ENCODE data around the gene CALCR. TPM values are rescaled to one million over a fixed set of nuclear protein-coding genes. Genes with fewer than 3 reads are reported as not detected.

The CALCR gene
- total and polyA plus RNA-seq, 2 of the 4 experiments (the other 2 are of a cell fraction): not detected

DNA sequence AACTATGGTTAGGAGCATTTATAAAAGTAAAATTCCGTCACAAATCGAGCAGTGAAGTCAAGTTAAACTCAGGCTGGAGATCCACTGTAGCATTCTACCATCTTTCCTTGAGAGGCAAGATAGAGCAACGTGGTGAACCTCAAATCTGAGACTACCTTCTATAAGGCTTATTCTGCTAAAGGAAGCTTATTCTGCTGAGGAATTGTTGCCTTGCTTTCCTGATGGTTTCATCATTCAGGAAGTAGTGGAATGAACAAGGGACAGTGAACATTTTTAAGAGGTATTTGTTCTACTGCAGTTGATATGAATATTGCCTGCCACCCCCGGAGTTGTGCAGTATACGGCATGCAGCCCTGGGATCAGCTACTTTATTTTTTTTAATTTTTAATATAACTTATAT lies 171.6 kb downstream of the CALCR start:
- Histone ChIP-seq H3K56ac (ENCODE audit: extremely low read depth, insufficient read depth, low read length) (no peak overlapping the region), H2BK120ac (ENCODE audit: low read depth, low read length) (no peak overlapping the region), H2BK5ac (ENCODE audit: low read depth, low read length, poor library complexity, severe bottlenecking) (no peak overlapping the region), H2AK5ac (ENCODE audit: low read depth, low read length) (no peak overlapping the region), H3K18ac (ENCODE audit: low read depth, low read length) (no peak overlapping the region), H3K4me2 (ENCODE audit: low read depth, low read length) (no peak overlapping the region), H2BK20ac (ENCODE audit: low read depth, low read length) (no peak overlapping the region), H4K91ac (ENCODE audit: insufficient read depth, low read depth, low read length) (no peak overlapping the region), H3K9ac (ENCODE audit: low read depth, low read length) (no peak overlapping the region), H3K4me3 (ENCODE audit: insufficient read depth, low read depth, low read length) (no peak overlapping the region), H4K20me1 (ENCODE audit: insufficient read depth, low read length) (no peaks in the 10 kb centered on the region), H3K9me3 (ENCODE audit: control insufficient read depth, insufficient read depth, low read length) (no peaks in the 10 kb centered on the region), H3K14ac (replicated peaks; ENCODE audit: low read depth, low read length) (no peak overlapping the region), H3K27ac (ENCODE audit: insufficient read depth, low read length) (no peak overlapping the region), H3K23ac (ENCODE audit: low read depth, low read length) (no peak overlapping the region), H3K36me3 (ENCODE audit: control insufficient read depth, insufficient read depth, low read length) (no peaks in the 10 kb centered on the region), H3K4me1 (ENCODE audit: control insufficient read depth, insufficient read depth, low read length) (no peaks in the 10 kb centered on the region), H4K5ac (ENCODE audit: low read depth, low read length) (no peak overlapping the region), H2AK9ac (replicated peaks; ENCODE audit: low read depth, low read length, poor library complexity) (no peak overlapping the region), H3K79me1 (ENCODE audit: low read depth in 1 of 2, low read length in 2 of 2) (no peaks in the 10 kb centered on the region), H4K8ac (ENCODE audit: low read depth in 2 of 2, low read length in 2 of 2) (no peak overlapping the region), H2AFZ (replicated peaks; ENCODE audit: low read length, poor library complexity) (no peak overlapping the region), H3K9me1 (ENCODE audit: insufficient read depth, low read length) (no peaks in the 10 kb centered on the region), H3K27me3 (ENCODE audit: control insufficient read depth, insufficient read depth, low read length) (peaks cover 2% of the 10 kb centered on the region; the same call in 1 of the 2 replicates), H3K4ac (ENCODE audit: low read depth, low read length) (no peak overlapping the region), H2BK15ac (ENCODE audit: low read depth, low read length) (no peak overlapping the region)
- in situ Hi-C loops (cut with MboI; ENCODE audit: low sequenced_read_pairs) (no loop called here), intact Hi-C loops (cut with micrococcal nuclease) (no loop called here), dilution Hi-C loops (cut with HindIII; ENCODE audit: low sequenced_read_pairs, unreplicated experiment) (no loop called here)
- ChIA-PET CTCF (no interaction called here), POLR2A (ENCODE audit: unreplicated experiment) (no interaction called here)
- DNase-seq (no peak), ATAC-seq (ENCODE audit: low read depth) (no peak)
- TF ChIP-seq MXI1 (IDR thresholded peaks at IDR 0.05; ENCODE audit: borderline replicate concordance, low read depth, low read length) (no peak), RFX5 (IDR thresholded peaks at IDR 0.05; ENCODE audit: low read depth, low read length) (no peak), NFE2L2 (IDR thresholded peaks at IDR 0.05; ENCODE audit: low read depth, low read length) (no peak), CHD1 (IDR thresholded peaks at IDR 0.05; ENCODE audit: low read depth, low read length) (no peak), BHLHE40 (IDR thresholded peaks at IDR 0.05; ENCODE audit: low read depth, low read length) (no peak), MAFK (IDR thresholded peaks at IDR 0.05; ENCODE audit: low read depth, low read length) (no peak), USF2 (IDR thresholded peaks at IDR 0.05; ENCODE audit: low read depth, low read length) (no peak), SMC3 (IDR thresholded peaks at IDR 0.05; ENCODE audit: low read depth, low read length) (no peak), FOS (IDR thresholded peaks at IDR 0.05; ENCODE audit: low read depth, low read length) (no peak), MAZ (IDR thresholded peaks at IDR 0.05; ENCODE audit: borderline replicate concordance, low read depth, low read length) (no peak), RCOR1 (IDR thresholded peaks at IDR 0.05; ENCODE audit: insufficient replicate concordance, low read length) (no peak), POLR2A (IDR thresholded peaks at IDR 0.05; ENCODE audit: low read depth, low read length) (no peak), ELK1 (IDR thresholded peaks at IDR 0.05; ENCODE audit: borderline replicate concordance, low read depth, low read length) (no peak), CEBPB (IDR thresholded peaks at IDR 0.05; ENCODE audit: low read depth, low read length) (no peak), RAD21 (IDR thresholded peaks at IDR 0.05; ENCODE audit: low read length) (no peak)
- TF ChIP-seq, protein P1, sequence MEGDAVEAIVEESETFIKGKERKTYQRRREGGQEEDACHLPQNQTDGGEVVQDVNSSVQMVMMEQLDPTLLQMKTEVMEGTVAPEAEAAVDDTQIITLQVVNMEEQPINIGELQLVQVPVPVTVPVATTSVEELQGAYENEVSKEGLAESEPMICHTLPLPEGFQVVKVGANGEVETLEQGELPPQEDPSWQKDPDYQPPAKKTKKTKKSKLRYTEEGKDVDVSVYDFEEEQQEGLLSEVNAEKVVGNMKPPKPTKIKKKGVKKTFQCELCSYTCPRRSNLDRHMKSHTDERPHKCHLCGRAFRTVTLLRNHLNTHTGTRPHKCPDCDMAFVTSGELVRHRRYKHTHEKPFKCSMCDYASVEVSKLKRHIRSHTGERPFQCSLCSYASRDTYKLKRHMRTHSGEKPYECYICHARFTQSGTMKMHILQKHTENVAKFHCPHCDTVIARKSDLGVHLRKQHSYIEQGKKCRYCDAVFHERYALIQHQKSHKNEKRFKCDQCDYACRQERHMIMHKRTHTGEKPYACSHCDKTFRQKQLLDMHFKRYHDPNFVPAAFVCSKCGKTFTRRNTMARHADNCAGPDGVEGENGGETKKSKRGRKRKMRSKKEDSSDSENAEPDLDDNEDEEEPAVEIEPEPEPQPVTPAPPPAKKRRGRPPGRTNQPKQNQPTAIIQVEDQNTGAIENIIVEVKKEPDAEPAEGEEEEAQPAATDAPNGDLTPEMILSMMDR (conservative IDR thresholded peaks at IDR 0.05; ENCODE audit: low read depth, low read length): no peak
- BruUV-seq (replicated peaks): no TSS peak
- WGBS, 2 experiments (ENCODE audit: extremely low coverage in 2 of 2, insufficient read length in 1 of 2): no CpG with 5 or more reads among the region's 5 CpGs

All from IMR-90 (cell line).